IMR-90 (cell line): Measurements from ENCODE around the gene TEAD1.

ENCODE experiments used
- CEBPB ChIP-seq: IDR thresholded peaks from 2 replicates; pipeline ENCODE4 v1.6.1; 2012; ENCODE audit warnings: low read depth, low read length, improper control_type of control experiment
- FOS ChIP-seq: fragments of 150-350 bp; IDR thresholded peaks from 2 replicates; pipeline ENCODE4 v1.6.1; 2016; ENCODE audit warnings: low read depth, low read length
- MAFK ChIP-seq: IDR thresholded peaks from 2 replicates; pipeline ENCODE4 v1.6.1; 2012; ENCODE audit warnings: low read depth, low read length, improper control_type of control experiment
- MAZ ChIP-seq: IDR thresholded peaks from 2 replicates; pipeline ENCODE4 v1.6.1; 2012; ENCODE audit warnings: low read depth, mild to moderate bottlenecking, low read length, improper control_type of control experiment, moderate library complexity, borderline replicate concordance
- MXI1 ChIP-seq: IDR thresholded peaks from 2 replicates; pipeline ENCODE4 v1.6.1; 2012; ENCODE audit warnings: low read depth, mild to moderate bottlenecking, low read length, moderate library complexity, borderline replicate concordance
- NFE2L2 ChIP-seq: fragments of 150-350 bp; IDR thresholded peaks from 2 replicates; pipeline ENCODE4 v1.6.1; 2016; ENCODE audit warnings: low read depth, mild to moderate bottlenecking, low read length
- POLR2A ChIP-seq: IDR thresholded peaks from 2 replicates; pipeline ENCODE4 v1.6.1; 2012; ENCODE audit warnings: mild to moderate bottlenecking, low read depth, low read length
- RCOR1 ChIP-seq: IDR thresholded peaks from 2 replicates; pipeline ENCODE4 v1.6.1; 2012; ENCODE audit warnings: mild to moderate bottlenecking, low read length, improper control_type of control experiment; ENCODE audit not compliant: insufficient replicate concordance
- RFX5 ChIP-seq: IDR thresholded peaks from 2 replicates; pipeline ENCODE4 v1.8.0; 2012; ENCODE audit warnings: low read depth, mild to moderate bottlenecking, low read length, moderate library complexity
- SMC3 ChIP-seq: fragments of 150-350 bp; IDR thresholded peaks from 2 replicates; pipeline ENCODE4 v1.6.1; 2016; ENCODE audit warnings: low read depth, mild to moderate bottlenecking, antibody characterized with exemption, low read length, moderate library complexity
- TF ChIP-seq, protein P1 (sequence below): conservative IDR thresholded peaks from 2 replicates; pipeline ENCODE4 v1.5.1; 2012; ENCODE audit warnings: mild to moderate bottlenecking, low read depth, low read length, improper control_type of control experiment
- TF ChIP-seq, protein P2 (sequence below): fragments of 150-350 bp; IDR thresholded peaks from 2 replicates; pipeline ENCODE4 v1.6.1; 2017; ENCODE audit warnings: mild to moderate bottlenecking, antibody characterized with exemption, low read length, low read depth
- TF ChIP-seq, protein P3 (sequence below): fragments of 150-350 bp; IDR thresholded peaks from 2 replicates; pipeline ENCODE4 v1.6.1; 2016; ENCODE audit warnings: low read depth, mild to moderate bottlenecking, low read length, moderate library complexity, borderline replicate concordance

DNA sequence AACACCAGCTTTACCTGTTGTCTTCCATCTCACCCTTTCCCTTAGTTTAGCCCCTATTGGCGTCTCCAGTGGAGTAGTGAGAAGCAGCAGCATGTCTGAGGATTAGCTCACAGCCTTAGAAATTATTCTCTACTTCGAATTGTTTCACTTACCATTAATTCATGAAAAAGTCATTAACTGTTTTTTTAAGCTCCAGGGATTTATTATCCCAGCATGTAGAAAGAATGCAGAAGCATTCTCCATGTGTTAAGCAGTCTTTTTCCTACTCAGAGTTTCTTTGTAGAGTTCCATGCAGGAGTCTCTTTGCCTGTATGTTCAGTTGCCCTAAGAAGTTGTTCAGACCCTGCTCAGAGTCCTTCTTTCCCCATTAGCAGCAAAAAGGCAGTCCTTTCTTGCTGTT, 197.0 kb downstream of the TEAD1 start:
- TF ChIP-seq, protein P1, sequence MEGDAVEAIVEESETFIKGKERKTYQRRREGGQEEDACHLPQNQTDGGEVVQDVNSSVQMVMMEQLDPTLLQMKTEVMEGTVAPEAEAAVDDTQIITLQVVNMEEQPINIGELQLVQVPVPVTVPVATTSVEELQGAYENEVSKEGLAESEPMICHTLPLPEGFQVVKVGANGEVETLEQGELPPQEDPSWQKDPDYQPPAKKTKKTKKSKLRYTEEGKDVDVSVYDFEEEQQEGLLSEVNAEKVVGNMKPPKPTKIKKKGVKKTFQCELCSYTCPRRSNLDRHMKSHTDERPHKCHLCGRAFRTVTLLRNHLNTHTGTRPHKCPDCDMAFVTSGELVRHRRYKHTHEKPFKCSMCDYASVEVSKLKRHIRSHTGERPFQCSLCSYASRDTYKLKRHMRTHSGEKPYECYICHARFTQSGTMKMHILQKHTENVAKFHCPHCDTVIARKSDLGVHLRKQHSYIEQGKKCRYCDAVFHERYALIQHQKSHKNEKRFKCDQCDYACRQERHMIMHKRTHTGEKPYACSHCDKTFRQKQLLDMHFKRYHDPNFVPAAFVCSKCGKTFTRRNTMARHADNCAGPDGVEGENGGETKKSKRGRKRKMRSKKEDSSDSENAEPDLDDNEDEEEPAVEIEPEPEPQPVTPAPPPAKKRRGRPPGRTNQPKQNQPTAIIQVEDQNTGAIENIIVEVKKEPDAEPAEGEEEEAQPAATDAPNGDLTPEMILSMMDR: no peak
- no peak for TF ChIP-seq MAZ
- TF ChIP-seq, protein P2, sequence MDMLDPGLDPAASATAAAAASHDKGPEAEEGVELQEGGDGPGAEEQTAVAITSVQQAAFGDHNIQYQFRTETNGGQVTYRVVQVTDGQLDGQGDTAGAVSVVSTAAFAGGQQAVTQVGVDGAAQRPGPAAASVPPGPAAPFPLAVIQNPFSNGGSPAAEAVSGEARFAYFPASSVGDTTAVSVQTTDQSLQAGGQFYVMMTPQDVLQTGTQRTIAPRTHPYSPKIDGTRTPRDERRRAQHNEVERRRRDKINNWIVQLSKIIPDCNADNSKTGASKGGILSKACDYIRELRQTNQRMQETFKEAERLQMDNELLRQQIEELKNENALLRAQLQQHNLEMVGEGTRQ: no peak
- TF ChIP-seq POLR2A: no peak
- no peak for TF ChIP-seq SMC3
- no peak for TF ChIP-seq MAFK
- TF ChIP-seq FOS: no peak
- no peak for TF ChIP-seq RFX5
- TF ChIP-seq, protein P3, sequence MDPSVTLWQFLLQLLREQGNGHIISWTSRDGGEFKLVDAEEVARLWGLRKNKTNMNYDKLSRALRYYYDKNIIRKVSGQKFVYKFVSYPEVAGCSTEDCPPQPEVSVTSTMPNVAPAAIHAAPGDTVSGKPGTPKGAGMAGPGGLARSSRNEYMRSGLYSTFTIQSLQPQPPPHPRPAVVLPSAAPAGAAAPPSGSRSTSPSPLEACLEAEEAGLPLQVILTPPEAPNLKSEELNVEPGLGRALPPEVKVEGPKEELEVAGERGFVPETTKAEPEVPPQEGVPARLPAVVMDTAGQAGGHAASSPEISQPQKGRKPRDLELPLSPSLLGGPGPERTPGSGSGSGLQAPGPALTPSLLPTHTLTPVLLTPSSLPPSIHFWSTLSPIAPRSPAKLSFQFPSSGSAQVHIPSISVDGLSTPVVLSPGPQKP: no peak
- no peak for TF ChIP-seq RCOR1
- no peak for TF ChIP-seq CEBPB
- TF ChIP-seq MXI1: no peak
- TF ChIP-seq NFE2L2: no peak
